ENCODE results near the gene TRPM2. TPM values are rescaled to one million over a fixed set of nuclear protein-coding genes. Genes with fewer than 3 reads are reported as not detected.
A peak's percentile ranks its signal among the peaks of the same experiment; 100 is the strongest.
"Not testable (repeated sequence)": the region's sequence is repeated elsewhere in the genome, so short reads cannot be mapped to it uniquely, and the experiment has no call there.

The TRPM2 gene
- total RNA-seq, 2 experiments from 2014 or later: 35.6 to 40.9 TPM

GRCh38 chr21:44399151-44399954, 45.9 kb downstream of the TRPM2 start:
- DNase-seq: no peak
- ChIA-PET POLR2A (no interaction called here), CTCF (no interaction called here)
- no peak for ATAC-seq
- Mint-ChIP-seq H3K4me1 (ENCODE audit: low read depth) (peaks cover 8% of the 10 kb centered on the region), H3K36me3 (ENCODE audit: low read depth) (peaks cover 22% of the 10 kb centered on the region), H3K9me3 (ENCODE audit: insufficient read depth) (no peaks in the 10 kb centered on the region), H3K27me3 (ENCODE audit: low read depth) (no peaks in the 10 kb centered on the region), H3K27ac (no peak overlapping the region), H3K4me3 (no peak overlapping the region)

GRCh38 chr21:44399955-44400790, 46.8 kb downstream of the TRPM2 start:
- ChIA-PET CTCF (no interaction called here), POLR2A (no interaction called here)

GRCh38 chr21:44400791-44401385, 47.5 kb downstream of the TRPM2 start:
- Mint-ChIP-seq H3K4me3 (no peak overlapping the region), H3K36me3 (ENCODE audit: low read depth) (peaks cover 17% of the 10 kb centered on the region), H3K27ac (no peak overlapping the region), H3K9me3 (ENCODE audit: insufficient read depth) (no peaks in the 10 kb centered on the region), H3K4me1 (ENCODE audit: low read depth) (no peaks in the 10 kb centered on the region), H3K27me3 (ENCODE audit: low read depth) (no peaks in the 10 kb centered on the region)
- DNase-seq: no peak
- ChIA-PET CTCF (no interaction called here), POLR2A (no interaction called here)
- no peak for ATAC-seq

More at GRCh38 chr21:44399955-44400790, 46.8 kb downstream of the TRPM2 start:
- DNase-seq (no peak), ATAC-seq (no peak)
- H3K4me1 Mint-ChIP-seq (ENCODE audit: low read depth): peaks cover 1% of the 10 kb centered on the region
- no peaks in the 10 kb centered on the region for H3K9me3 Mint-ChIP-seq (ENCODE audit: insufficient read depth)
- H3K36me3 Mint-ChIP-seq (ENCODE audit: low read depth): peaks cover 15% of the 10 kb centered on the region
- no peak overlapping the region for H3K27ac Mint-ChIP-seq
- no peak overlapping the region for H3K4me3 Mint-ChIP-seq
- H3K27me3 Mint-ChIP-seq (ENCODE audit: low read depth): no peaks in the 10 kb centered on the region

- POLR2A ChIA-PET: no interaction called here
- peaks cover 23% of the 10 kb centered on the region for H3K36me3 Mint-ChIP-seq (ENCODE audit: low read depth)
- CTCF ChIA-PET: no interaction called here
- H3K4me1 Mint-ChIP-seq (ENCODE audit: low read depth): no peaks in the 10 kb centered on the region
- no peaks in the 10 kb centered on the region for H3K27me3 Mint-ChIP-seq (ENCODE audit: low read depth)
- no peak for DNase-seq
- H3K27ac Mint-ChIP-seq: no peak overlapping the region
- no peak for ATAC-seq
- H3K4me3 Mint-ChIP-seq: no peak overlapping the region
- peaks cover 3% of the 10 kb centered on the region for H3K9me3 Mint-ChIP-seq (ENCODE audit: insufficient read depth)
Measured at GRCh38 chr21:44401386-44402160, 48.2 kb downstream of the TRPM2 start.

GRCh38 chr21:44402323-44403105, 49.1 kb downstream of the TRPM2 start:
- no peak overlapping the region for H3K4me3 Mint-ChIP-seq
- no peak for DNase-seq
- POLR2A ChIA-PET: no interaction called here

GRCh38 chr21:44403106-44404020, 49.9 kb downstream of the TRPM2 start:
- Mint-ChIP-seq H3K36me3 (ENCODE audit: low read depth) (peaks cover 30% of the 10 kb centered on the region), H3K4me3 (no peak overlapping the region), H3K9me3 (ENCODE audit: insufficient read depth) (peaks cover 3% of the 10 kb centered on the region), H3K27ac (no peak overlapping the region), H3K27me3 (ENCODE audit: low read depth) (no peaks in the 10 kb centered on the region), H3K4me1 (ENCODE audit: low read depth) (peaks cover 3% of the 10 kb centered on the region)
- ChIA-PET CTCF (no interaction called here), POLR2A (no interaction called here)
- DNase-seq (no peak), ATAC-seq (no peak)

More at GRCh38 chr21:44402323-44403105, 49.1 kb downstream of the TRPM2 start:
- CTCF ChIA-PET: no interaction called here
- Mint-ChIP-seq H3K27ac (no peak overlapping the region), H3K27me3 (ENCODE audit: low read depth) (no peaks in the 10 kb centered on the region), H3K4me1 (ENCODE audit: low read depth) (peaks cover 1% of the 10 kb centered on the region), H3K36me3 (ENCODE audit: low read depth) (peaks cover 27% of the 10 kb centered on the region), H3K9me3 (ENCODE audit: insufficient read depth) (peaks cover 3% of the 10 kb centered on the region)
- no peak for ATAC-seq

- DNase-seq; H3K4me1 Mint-ChIP-seq (ENCODE audit: low read depth); CTCF ChIA-PET; ATAC-seq; H3K9me3 Mint-ChIP-seq (ENCODE audit: insufficient read depth); H3K4me3 Mint-ChIP-seq; H3K27ac Mint-ChIP-seq; H3K27me3 Mint-ChIP-seq (ENCODE audit: low read depth); POLR2A ChIA-PET: not testable (repeated sequence)
- H3K36me3 Mint-ChIP-seq (ENCODE audit: low read depth): peaks cover 39% of the 10 kb centered on the region
Measured at GRCh38 chr21:44404482-44404881, 51.1 kb downstream of the TRPM2 start.

- H3K9me3 Mint-ChIP-seq (ENCODE audit: insufficient read depth): peaks cover 3% of the 10 kb centered on the region
- no peak overlapping the region for H3K4me3 Mint-ChIP-seq
- CTCF ChIA-PET: no interaction called here
- peaks cover 47% of the 10 kb centered on the region for H3K36me3 Mint-ChIP-seq (ENCODE audit: low read depth)
- POLR2A ChIA-PET: no interaction called here
- H3K27me3 Mint-ChIP-seq (ENCODE audit: low read depth): no peaks in the 10 kb centered on the region
- H3K27ac Mint-ChIP-seq: no peak overlapping the region
- ATAC-seq (no peak), DNase-seq (no peak)
- H3K4me1 Mint-ChIP-seq (ENCODE audit: low read depth): peaks cover 3% of the 10 kb centered on the region
Measured at GRCh38 chr21:44405091-44405947, 51.9 kb downstream of the TRPM2 start.

- H3K9me3 Mint-ChIP-seq (ENCODE audit: insufficient read depth): peaks cover 3% of the 10 kb centered on the region
- CTCF ChIA-PET: no interaction called here
- ATAC-seq: no peak
- peaks cover 3% of the 10 kb centered on the region for H3K4me1 Mint-ChIP-seq (ENCODE audit: low read depth)
- H3K4me3 Mint-ChIP-seq: no peak overlapping the region
- DNase-seq: no peak
- H3K27me3 Mint-ChIP-seq (ENCODE audit: low read depth): no peaks in the 10 kb centered on the region
- H3K36me3 Mint-ChIP-seq (ENCODE audit: low read depth): peaks cover 51% of the 10 kb centered on the region
- H3K27ac Mint-ChIP-seq: peak overlapping the region; percentile 39
- POLR2A ChIA-PET: no interaction called here
Measured at GRCh38 chr21:44405948-44406872, 52.8 kb downstream of the TRPM2 start.
